ENCODE results near the gene ZNG1C.
"Not testable (repeated sequence)": the region's sequence is repeated elsewhere in the genome, so short reads cannot be mapped to it uniquely, and the experiment has no call there.

The ZNG1C gene

GRCh38 chr9:68307654-68308053, 65.9 kb downstream of the ZNG1C start:
- not testable (repeated sequence) for H4K20me1 ChIP-seq (ENCODE audit: insufficient read depth); H3K27ac ChIP-seq; H2AFZ ChIP-seq (ENCODE audit: low read depth); H3K36me3 ChIP-seq (ENCODE audit: insufficient read depth); H3K4me2 ChIP-seq; H3K79me2 ChIP-seq (ENCODE audit: insufficient read depth, low read depth); H3K4me3 ChIP-seq (IDR thresholded peaks at IDR 0.05; ENCODE audit: insufficient read depth, low read depth, low read length); H3K4me1 ChIP-seq (ENCODE audit: low read depth, poor library complexity, severe bottlenecking); H3K9ac ChIP-seq; H3K27me3 ChIP-seq (ENCODE audit: insufficient read depth, low read depth)

DNA sequence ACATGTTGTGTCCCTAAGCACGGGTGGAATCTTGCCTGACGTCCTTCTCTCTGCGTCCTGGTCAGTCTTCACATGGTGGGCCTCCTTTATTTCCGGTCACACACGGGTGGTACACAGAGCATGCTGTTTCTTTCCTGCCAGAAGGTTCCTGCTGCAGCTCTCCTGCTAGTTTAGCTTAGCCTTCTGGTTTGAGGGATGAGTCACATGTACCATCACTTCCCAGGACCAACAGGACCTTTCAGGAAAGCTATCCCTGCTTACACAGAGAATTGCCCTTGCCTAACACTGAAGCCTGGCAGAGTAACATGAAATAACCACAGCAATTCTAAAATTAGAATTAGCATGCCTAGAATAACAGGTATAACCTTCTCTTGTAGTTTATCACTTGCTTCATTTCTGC, 69.4 kb downstream of the ZNG1C start:
- H4K20me1 ChIP-seq (ENCODE audit: insufficient read depth); H3K79me2 ChIP-seq (ENCODE audit: insufficient read depth, low read depth); H3K27me3 ChIP-seq (ENCODE audit: insufficient read depth, low read depth); H3K4me2 ChIP-seq; H2AFZ ChIP-seq (ENCODE audit: low read depth); H3K4me1 ChIP-seq (ENCODE audit: low read depth, poor library complexity, severe bottlenecking); H3K36me3 ChIP-seq (ENCODE audit: insufficient read depth); H3K4me3 ChIP-seq (IDR thresholded peaks at IDR 0.05; ENCODE audit: insufficient read depth, low read depth, low read length); H3K9ac ChIP-seq; H3K27ac ChIP-seq: not testable (repeated sequence)

DNA sequence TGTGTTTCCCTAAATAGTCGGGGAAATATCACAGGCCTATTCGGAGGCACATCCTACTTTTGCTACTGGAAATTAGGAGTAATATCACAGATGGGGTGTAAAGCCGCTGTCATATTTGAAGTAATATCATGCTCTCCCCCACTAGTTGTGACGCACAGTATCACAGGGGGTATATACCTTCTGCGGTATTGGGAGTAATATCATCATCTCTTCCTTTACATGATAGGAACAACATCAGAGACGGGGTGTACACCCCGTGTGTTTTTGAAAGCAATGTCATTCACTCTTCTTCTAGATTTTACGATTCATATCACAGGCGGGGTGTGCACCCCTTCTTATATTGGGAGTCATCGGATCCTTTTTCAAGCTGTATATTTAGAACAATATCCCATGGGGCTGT, 76.4 kb downstream of the ZNG1C start:
- H3K4me1 ChIP-seq (ENCODE audit: low read depth, poor library complexity, severe bottlenecking); H3K36me3 ChIP-seq (ENCODE audit: insufficient read depth); H3K27ac ChIP-seq; H4K20me1 ChIP-seq (ENCODE audit: insufficient read depth); H3K4me2 ChIP-seq; H3K9ac ChIP-seq; H3K79me2 ChIP-seq (ENCODE audit: insufficient read depth, low read depth); H3K4me3 ChIP-seq (IDR thresholded peaks at IDR 0.05; ENCODE audit: insufficient read depth, low read depth, low read length); H3K27me3 ChIP-seq (ENCODE audit: insufficient read depth, low read depth); H2AFZ ChIP-seq (ENCODE audit: low read depth): not testable (repeated sequence)

GRCh38 chr9:68323749-68324148, 82.0 kb downstream of the ZNG1C start:
- H3K27me3 ChIP-seq (ENCODE audit: insufficient read depth, low read depth); H3K9ac ChIP-seq; H4K20me1 ChIP-seq (ENCODE audit: insufficient read depth); H3K79me2 ChIP-seq (ENCODE audit: insufficient read depth, low read depth); H3K27ac ChIP-seq; H2AFZ ChIP-seq (ENCODE audit: low read depth); H3K4me1 ChIP-seq (ENCODE audit: low read depth, poor library complexity, severe bottlenecking); H3K4me2 ChIP-seq; H3K36me3 ChIP-seq (ENCODE audit: insufficient read depth); H3K4me3 ChIP-seq (IDR thresholded peaks at IDR 0.05; ENCODE audit: insufficient read depth, low read depth, low read length): not testable (repeated sequence)

- H3K27ac ChIP-seq; H3K4me2 ChIP-seq; H3K4me3 ChIP-seq (IDR thresholded peaks at IDR 0.05; ENCODE audit: insufficient read depth, low read depth, low read length); H3K4me1 ChIP-seq (ENCODE audit: low read depth, poor library complexity, severe bottlenecking); H3K79me2 ChIP-seq (ENCODE audit: insufficient read depth, low read depth); H3K27me3 ChIP-seq (ENCODE audit: insufficient read depth, low read depth); H2AFZ ChIP-seq (ENCODE audit: low read depth); H3K36me3 ChIP-seq (ENCODE audit: insufficient read depth); H3K9ac ChIP-seq; H4K20me1 ChIP-seq (ENCODE audit: insufficient read depth): not testable (repeated sequence)
Observed at GRCh38 chr9:68324518-68324917, 82.7 kb downstream of the ZNG1C start.

DNA sequence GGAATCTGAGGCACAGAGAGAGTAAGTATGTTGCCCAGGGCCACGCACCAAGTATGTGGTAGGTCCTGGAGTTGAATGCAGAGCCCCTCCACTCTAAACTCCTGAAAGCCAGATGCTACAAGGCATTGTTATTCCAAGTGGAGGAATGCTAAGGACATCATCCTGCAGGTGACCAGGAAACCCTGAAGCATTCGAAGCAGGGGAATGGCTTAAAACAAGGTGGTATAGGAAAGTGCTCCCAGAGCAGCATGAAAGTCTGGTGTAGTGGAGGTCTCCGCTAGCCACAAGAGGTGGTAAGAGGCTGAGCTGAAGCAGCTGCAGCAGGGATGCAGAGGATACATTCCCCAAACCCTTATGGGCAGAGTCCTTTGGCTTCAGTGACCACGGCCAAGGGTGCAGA, 87.3 kb downstream of the ZNG1C start:
- H3K36me3 ChIP-seq (ENCODE audit: insufficient read depth); H3K9ac ChIP-seq; H3K4me1 ChIP-seq (ENCODE audit: low read depth, poor library complexity, severe bottlenecking); H3K79me2 ChIP-seq (ENCODE audit: insufficient read depth, low read depth); H4K20me1 ChIP-seq (ENCODE audit: insufficient read depth); H3K4me3 ChIP-seq (IDR thresholded peaks at IDR 0.05; ENCODE audit: insufficient read depth, low read depth, low read length); H3K4me2 ChIP-seq; H3K27me3 ChIP-seq (ENCODE audit: insufficient read depth, low read depth); H3K27ac ChIP-seq; H2AFZ ChIP-seq (ENCODE audit: low read depth): not testable (repeated sequence)

DNA sequence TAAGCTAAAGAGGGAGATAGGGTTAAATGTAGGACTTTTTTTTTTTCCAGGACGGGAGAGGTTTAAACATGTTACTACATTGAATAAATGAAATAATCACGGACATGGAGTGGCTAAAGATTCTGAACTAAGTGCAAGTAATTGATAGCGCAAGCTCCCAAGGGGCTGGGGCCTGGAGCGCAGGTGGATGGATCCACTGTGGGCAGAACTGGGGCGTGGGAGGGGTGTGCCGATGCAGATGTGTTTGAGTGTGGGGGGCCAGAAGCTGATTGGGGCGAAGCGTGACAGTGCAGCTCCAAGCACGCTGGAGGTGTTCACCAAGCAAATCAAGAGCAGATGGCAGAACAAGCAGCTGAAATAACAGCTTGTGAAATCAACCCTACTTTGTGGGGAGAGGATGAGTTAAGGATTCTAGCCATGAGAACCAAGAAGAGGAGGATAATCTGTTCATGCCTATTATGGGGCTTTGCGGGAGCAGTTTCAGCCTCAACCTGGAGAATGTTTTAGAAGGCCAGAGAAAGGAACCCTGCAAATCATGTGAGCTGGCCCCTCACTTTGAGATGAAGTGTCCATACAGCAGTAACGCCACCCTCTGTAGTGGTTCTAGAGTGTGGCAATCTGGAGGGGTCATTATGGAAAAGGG, 88.9 kb downstream of the ZNG1C start:
- H3K27me3 ChIP-seq (ENCODE audit: insufficient read depth, low read depth); H3K4me2 ChIP-seq; H3K36me3 ChIP-seq (ENCODE audit: insufficient read depth); H3K4me3 ChIP-seq (IDR thresholded peaks at IDR 0.05; ENCODE audit: insufficient read depth, low read depth, low read length); H3K79me2 ChIP-seq (ENCODE audit: insufficient read depth, low read depth); H2AFZ ChIP-seq (ENCODE audit: low read depth); H4K20me1 ChIP-seq (ENCODE audit: insufficient read depth); H3K27ac ChIP-seq; H3K4me1 ChIP-seq (ENCODE audit: low read depth, poor library complexity, severe bottlenecking); H3K9ac ChIP-seq: not testable (repeated sequence)

GRCh38 chr9:68332122-68332521, 90.3 kb downstream of the ZNG1C start:
- not testable (repeated sequence) for H3K36me3 ChIP-seq (ENCODE audit: insufficient read depth); H3K79me2 ChIP-seq (ENCODE audit: insufficient read depth, low read depth); H2AFZ ChIP-seq (ENCODE audit: low read depth); H3K4me2 ChIP-seq; H4K20me1 ChIP-seq (ENCODE audit: insufficient read depth); H3K9ac ChIP-seq; H3K4me1 ChIP-seq (ENCODE audit: low read depth, poor library complexity, severe bottlenecking); H3K27ac ChIP-seq; H3K27me3 ChIP-seq (ENCODE audit: insufficient read depth, low read depth); H3K4me3 ChIP-seq (IDR thresholded peaks at IDR 0.05; ENCODE audit: insufficient read depth, low read depth, low read length)

DNA sequence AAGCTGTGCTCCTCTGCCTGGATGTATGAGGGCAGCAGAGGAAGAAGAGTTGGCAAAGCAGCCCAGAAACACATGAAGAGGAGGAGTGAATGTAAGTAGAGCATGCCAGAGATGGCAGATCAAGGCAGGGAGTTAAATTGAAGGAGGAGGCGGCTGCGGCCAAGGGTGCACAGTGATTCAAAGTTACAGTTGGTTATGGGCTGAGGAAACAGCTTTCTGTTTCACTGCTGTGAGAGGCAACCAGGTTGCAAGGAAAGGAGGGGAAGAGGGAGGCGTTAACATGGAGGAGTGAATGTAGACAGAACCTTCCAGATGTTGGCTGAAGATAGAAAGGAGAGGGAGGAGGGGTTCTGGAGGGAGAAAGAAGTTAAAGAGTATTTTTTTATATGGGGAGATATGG, 94.2 kb downstream of the ZNG1C start:
- not testable (repeated sequence) for H4K20me1 ChIP-seq (ENCODE audit: insufficient read depth); H2AFZ ChIP-seq (ENCODE audit: low read depth); H3K4me2 ChIP-seq; H3K4me1 ChIP-seq (ENCODE audit: low read depth, poor library complexity, severe bottlenecking); H3K79me2 ChIP-seq (ENCODE audit: insufficient read depth, low read depth); H3K9ac ChIP-seq; H3K27me3 ChIP-seq (ENCODE audit: insufficient read depth, low read depth); H3K27ac ChIP-seq; H3K36me3 ChIP-seq (ENCODE audit: insufficient read depth); H3K4me3 ChIP-seq (IDR thresholded peaks at IDR 0.05; ENCODE audit: insufficient read depth, low read depth, low read length)

DNA sequence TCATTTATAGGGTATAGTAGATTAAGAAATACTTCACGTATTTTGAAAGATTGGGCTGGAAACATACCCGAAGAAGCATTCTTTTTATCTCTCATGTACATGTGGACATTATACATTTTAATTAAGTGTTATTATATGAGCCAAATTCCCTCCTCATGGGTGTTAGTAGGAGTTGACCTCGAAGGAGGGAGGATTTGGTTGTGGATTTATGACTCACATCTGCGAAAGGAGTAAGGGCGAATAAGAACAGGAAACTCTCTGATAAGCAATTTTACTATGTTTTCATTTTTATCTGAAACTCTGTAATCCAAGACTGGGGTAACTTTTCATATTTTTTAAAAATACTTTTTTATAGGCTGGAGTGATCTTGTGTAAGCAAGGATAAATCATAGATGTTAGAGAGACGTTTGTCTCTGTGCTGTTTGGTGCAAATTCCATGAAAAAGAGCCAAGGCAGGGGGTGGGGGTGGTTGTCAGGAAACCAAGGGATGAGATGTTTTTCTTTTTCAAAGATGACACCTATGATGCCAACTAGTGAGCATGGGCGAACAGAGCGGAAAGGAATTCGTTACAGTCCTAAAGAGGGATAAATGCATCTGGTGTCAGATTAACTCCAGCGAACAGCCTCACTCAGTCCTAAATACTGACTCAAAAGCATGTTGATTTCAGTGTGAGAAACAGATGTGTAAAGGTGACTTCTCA, 95.0 kb downstream of the ZNG1C start:
- H3K36me3 ChIP-seq (ENCODE audit: insufficient read depth); H4K20me1 ChIP-seq (ENCODE audit: insufficient read depth); H3K4me3 ChIP-seq (IDR thresholded peaks at IDR 0.05; ENCODE audit: insufficient read depth, low read depth, low read length); H2AFZ ChIP-seq (ENCODE audit: low read depth); H3K4me1 ChIP-seq (ENCODE audit: low read depth, poor library complexity, severe bottlenecking); H3K79me2 ChIP-seq (ENCODE audit: insufficient read depth, low read depth); H3K27ac ChIP-seq; H3K9ac ChIP-seq; H3K27me3 ChIP-seq (ENCODE audit: insufficient read depth, low read depth); H3K4me2 ChIP-seq: not testable (repeated sequence)
